ENCODE measurements around the gene NOXA1. TPM values are rescaled to one million over a fixed set of nuclear protein-coding genes. Genes with fewer than 3 reads are reported as not detected.
A peak's percentile ranks its signal among the peaks of the same experiment; 100 is the strongest.

NOXA1 gene
- total RNA-seq, 1 donor from 2014 or later: 6.9 TPM

- DNase-seq (peak; percentile 40), ATAC-seq (no peak)
- peaks cover 10% of the 10 kb centered on the region for H3K4me1 ChIP-seq
- H3K4me3 ChIP-seq: no peak overlapping the region
- H3K9me3 ChIP-seq: no peaks in the 10 kb centered on the region
- no peak overlapping the region for H3K27ac ChIP-seq
- no peaks in the 10 kb centered on the region for H3K36me3 ChIP-seq
- TF ChIP-seq CTCF (IDR thresholded peaks at IDR 0.05): no peak
- no peaks in the 10 kb centered on the region for H3K27me3 ChIP-seq (ENCODE audit: low read depth)
- intact Hi-C loops (cut with DNase I): no loop called here
Observed at GRCh38 chr9:137427454-137428310, 4.5 kb downstream of the NOXA1 start.

DNA sequence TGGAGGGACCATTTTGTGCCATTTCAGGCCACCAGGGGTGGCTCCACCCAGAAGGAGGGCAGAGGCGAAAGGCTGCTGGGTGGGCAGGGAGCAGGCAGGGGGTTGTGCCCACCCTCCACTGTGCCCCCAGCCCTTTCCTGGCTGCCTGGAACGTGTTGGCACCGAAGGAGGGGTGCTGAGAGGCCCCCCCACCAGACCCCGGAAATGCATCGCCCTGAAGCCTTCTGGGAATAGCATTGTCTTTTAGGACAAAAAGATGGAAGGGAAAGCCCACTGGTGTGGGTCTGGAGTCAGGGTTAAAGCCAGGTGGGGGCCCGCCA is 5.1 kb downstream of the NOXA1 start:
- H3K9me3 ChIP-seq: no peaks in the 10 kb centered on the region
- no peak for ATAC-seq

GRCh38 chr9:137428841-137429545 is 5.8 kb downstream of the NOXA1 start:
- TF ChIP-seq CTCF (IDR thresholded peaks at IDR 0.05): no peak
- DNase-seq: peak; percentile 48
- Histone ChIP-seq H3K4me1 (peaks cover 8% of the 10 kb centered on the region), H3K27me3 (ENCODE audit: low read depth) (no peaks in the 10 kb centered on the region), H3K36me3 (no peaks in the 10 kb centered on the region), H3K27ac (no peak overlapping the region), H3K9me3 (no peaks in the 10 kb centered on the region), H3K4me3 (no peak overlapping the region)
- intact Hi-C loops (cut with DNase I): no loop called here
- no peak for ATAC-seq

More for the DNA sequence above, 5.1 kb downstream of the NOXA1 start:
- Histone ChIP-seq H3K27me3 (ENCODE audit: low read depth) (no peaks in the 10 kb centered on the region), H3K4me1 (peaks cover 10% of the 10 kb centered on the region), H3K27ac (no peak overlapping the region), H3K4me3 (no peak overlapping the region), H3K36me3 (no peaks in the 10 kb centered on the region)
- no peak for TF ChIP-seq CTCF (IDR thresholded peaks at IDR 0.05)
- intact Hi-C loops (cut with DNase I): no loop called here
- no peak for DNase-seq

GRCh38 chr9:137429546-137429890 is 6.3 kb downstream of the NOXA1 start:
- Histone ChIP-seq H3K27me3 (ENCODE audit: low read depth) (no peaks in the 10 kb centered on the region), H3K9me3 (no peaks in the 10 kb centered on the region), H3K27ac (no peak overlapping the region), H3K4me3 (no peak overlapping the region), H3K4me1 (peaks cover 3% of the 10 kb centered on the region), H3K36me3 (no peaks in the 10 kb centered on the region)
- no peak for TF ChIP-seq CTCF (IDR thresholded peaks at IDR 0.05)
- intact Hi-C loops (cut with DNase I): no loop called here
- DNase-seq: peak; percentile 40
- ATAC-seq: no peak

DNA sequence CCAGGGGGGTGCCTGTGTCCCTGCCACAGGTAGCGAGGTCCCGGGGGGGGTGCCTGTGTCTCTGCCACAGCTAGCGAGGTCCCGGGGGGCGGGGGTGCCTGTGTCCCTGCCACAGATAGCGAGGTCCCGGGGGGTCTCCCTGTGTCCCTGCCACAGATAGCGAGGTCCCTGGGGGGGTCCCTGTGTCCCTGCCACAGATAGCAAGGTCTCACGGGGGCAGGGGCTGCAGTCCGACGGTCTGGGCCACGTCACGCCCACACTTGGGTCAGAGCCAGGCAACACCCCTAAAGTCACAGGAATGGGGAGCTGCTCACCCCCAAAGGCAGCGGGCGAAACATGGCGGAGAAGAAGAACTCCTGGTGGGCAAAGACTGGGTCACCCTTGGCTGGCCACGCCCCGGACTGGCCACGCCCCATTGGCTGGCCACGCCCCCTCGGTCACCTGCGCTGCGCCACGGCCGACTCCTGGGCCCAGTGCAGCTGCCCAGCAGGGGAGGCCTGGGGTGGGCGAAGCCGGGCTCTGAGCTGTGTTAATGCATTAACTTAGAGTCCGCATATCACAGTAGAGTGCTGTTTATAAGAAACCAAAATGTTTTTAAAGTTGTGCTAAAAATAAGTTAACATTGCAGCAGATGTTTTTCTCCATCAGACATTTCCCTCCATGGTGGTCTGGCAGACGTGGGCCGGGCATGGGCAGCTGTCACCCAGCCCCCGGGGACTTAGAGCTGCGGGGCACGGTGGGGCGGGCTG is 7.0 kb downstream of the NOXA1 start:
- DNase-seq: peak; percentile 41
- intact Hi-C loops (cut with DNase I): no loop called here
- H3K9me3 ChIP-seq: no peaks in the 10 kb centered on the region
- ATAC-seq: no peak
- H3K4me3 ChIP-seq: no peak overlapping the region
- TF ChIP-seq CTCF (IDR thresholded peaks at IDR 0.05): no peak
- no peak overlapping the region for H3K27ac ChIP-seq
- no peaks in the 10 kb centered on the region for H3K27me3 ChIP-seq (ENCODE audit: low read depth)
- no peaks in the 10 kb centered on the region for H3K36me3 ChIP-seq
- H3K4me1 ChIP-seq: no peaks in the 10 kb centered on the region
